ENCODE data around the gene EID3. TPM values are rescaled to one million over a fixed set of nuclear protein-coding genes. Genes with fewer than 3 reads are reported as not detected.
"Not testable (repeated sequence)": the region's sequence is repeated elsewhere in the genome, so short reads cannot be mapped to it uniquely, and the experiment has no call there.

Gene EID3
- total and polyA plus RNA-seq, 4 experiments from 2014 or later: 9.4 to 15.6 (median 11.3) TPM

DNA sequence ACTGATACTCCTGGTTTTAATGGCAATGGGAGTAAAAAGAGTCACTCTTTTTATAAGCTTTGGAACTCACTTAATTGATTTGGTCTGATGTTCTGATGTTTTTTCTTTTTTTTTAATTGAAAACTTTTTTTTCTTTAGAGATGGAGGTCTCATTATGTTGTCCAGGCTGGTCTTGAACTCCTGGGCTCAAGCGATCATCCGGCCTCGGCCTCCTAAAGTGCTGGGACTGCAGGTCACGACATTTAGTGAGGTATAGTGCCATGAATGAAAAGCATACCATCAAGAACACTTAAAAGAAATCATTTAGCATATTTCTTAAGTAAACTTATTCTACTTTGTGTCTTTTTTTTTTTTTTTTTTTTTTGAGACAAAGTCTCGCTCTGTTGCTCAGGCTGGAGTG, 12.7 kb upstream of the EID3 start:
- Histone ChIP-seq H3K36me3 (ENCODE audit: insufficient read depth, low read length) (peaks cover 13% of the 10 kb centered on the region), H3K4me1 (ENCODE audit: insufficient read depth, low read length) (peaks cover 37% of the 10 kb centered on the region), H3K9me3 (ENCODE audit: control insufficient read depth in 1 of 2, low read length in 2 of 2) (no peaks in the 10 kb centered on the region), H3K27me3 (ENCODE audit: insufficient read depth, low read length) (no peaks in the 10 kb centered on the region), H3K27ac (ENCODE audit: low read depth, low read length) (no peak overlapping the region), H3K4me3 (ENCODE audit: low read length in 2 of 2) (no peak overlapping the region)
- DNase-seq: no peak
- intact Hi-C loops (cut with micrococcal nuclease): no loop called here
- peaks cover 33 to 65% (median 41%) of the 10 kb centered on the region in 4 donors for H3K4me1 Mint-ChIP-seq
- ChIA-PET POLR2A (ENCODE audit: partially characterized antibody) (interaction anchor here (0.9 to 1.5 kb wide), 2 partner anchors 12 kb away, joined by 3 read pairs; no protein-coding TSS in a partner anchor), CTCF (ENCODE audit: partially characterized antibody) (interaction anchor here (0.6 to 2.1 kb wide), 5 partner anchors 9 to 152 kb away, joined by 3 to 10 read pairs (median 4); partner anchors contain the start of gene EID3)
- H3K27ac Mint-ChIP-seq: no peak overlapping the region
- H3K9me3 Mint-ChIP-seq: no peaks in the 10 kb centered on the region
- H3K27me3 Mint-ChIP-seq: no peaks in the 10 kb centered on the region
- no peak overlapping the region for H3K4me3 Mint-ChIP-seq
- H3K36me3 Mint-ChIP-seq: peaks cover 20 to 44% of the 10 kb centered on the region in 2 donors

DNA sequence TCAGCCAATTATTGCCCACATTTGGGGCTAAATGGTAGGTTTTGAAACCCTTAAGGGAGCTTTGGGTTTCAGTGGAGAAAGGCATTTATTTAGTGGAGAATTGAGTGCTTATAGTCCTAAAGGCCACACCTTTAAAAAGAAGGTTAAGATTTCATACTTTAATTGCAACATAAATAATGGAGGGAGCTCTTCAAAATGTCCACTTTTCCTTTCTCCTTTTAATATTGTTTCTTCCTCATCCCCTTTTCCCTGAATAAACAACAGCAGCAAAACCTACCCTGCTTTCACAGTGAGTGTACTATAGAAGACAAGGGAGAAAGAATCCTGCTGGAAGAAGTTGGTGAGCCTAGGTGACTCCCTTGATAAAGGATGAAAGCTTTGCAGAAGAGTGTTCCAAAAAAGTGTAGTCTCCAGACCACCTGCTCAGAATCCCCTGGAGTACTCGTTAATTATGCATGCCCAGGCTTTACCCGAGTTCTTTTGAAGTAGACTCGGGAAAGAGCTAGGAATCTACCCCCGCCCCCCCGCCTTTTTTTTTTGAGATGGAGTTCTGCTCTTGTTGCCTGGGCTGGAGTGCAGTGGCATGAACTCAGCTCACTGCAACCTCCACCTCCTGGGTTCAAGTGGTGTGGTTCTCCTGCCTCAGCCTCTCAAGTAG, 11.5 kb upstream of the EID3 start:
- Histone ChIP-seq H3K27ac (ENCODE audit: low read depth, low read length) (no peak overlapping the region), H3K36me3 (ENCODE audit: insufficient read depth, low read length) (peaks cover 13% of the 10 kb centered on the region), H3K4me3 (ENCODE audit: low read length in 2 of 2) (no peak overlapping the region), H3K4me1 (ENCODE audit: insufficient read depth, low read length) (peaks cover 28% of the 10 kb centered on the region), H3K27me3 (ENCODE audit: insufficient read depth, low read length) (no peaks in the 10 kb centered on the region), H3K9me3 (ENCODE audit: control insufficient read depth in 1 of 2, low read length in 2 of 2) (no peaks in the 10 kb centered on the region)
- H3K27me3 Mint-ChIP-seq: no peaks in the 10 kb centered on the region
- no peak for DNase-seq
- peaks cover 29 to 59% (median 37%) of the 10 kb centered on the region in 4 donors for H3K4me1 Mint-ChIP-seq
- POLR2A ChIA-PET (ENCODE audit: partially characterized antibody): interaction anchor here (0.5 to 1.5 kb wide), 3 partner anchors 11 to 75 kb away, joined by 3 read pairs; no protein-coding TSS in a partner anchor
- CTCF ChIA-PET (ENCODE audit: partially characterized antibody): interaction anchor here (0.5 to 2.1 kb wide), 5 partner anchors 11 to 89 kb away, joined by 3 to 6 read pairs (median 3); partner anchors contain the start of genes EID3 and TXNRD1
- H3K27ac Mint-ChIP-seq: no peak overlapping the region
- H3K36me3 Mint-ChIP-seq: peaks cover 25 to 46% of the 10 kb centered on the region in 2 donors
- intact Hi-C loops (cut with micrococcal nuclease): no loop called here
- H3K9me3 Mint-ChIP-seq: no peaks in the 10 kb centered on the region
- no peak overlapping the region for H3K4me3 Mint-ChIP-seq

DNA sequence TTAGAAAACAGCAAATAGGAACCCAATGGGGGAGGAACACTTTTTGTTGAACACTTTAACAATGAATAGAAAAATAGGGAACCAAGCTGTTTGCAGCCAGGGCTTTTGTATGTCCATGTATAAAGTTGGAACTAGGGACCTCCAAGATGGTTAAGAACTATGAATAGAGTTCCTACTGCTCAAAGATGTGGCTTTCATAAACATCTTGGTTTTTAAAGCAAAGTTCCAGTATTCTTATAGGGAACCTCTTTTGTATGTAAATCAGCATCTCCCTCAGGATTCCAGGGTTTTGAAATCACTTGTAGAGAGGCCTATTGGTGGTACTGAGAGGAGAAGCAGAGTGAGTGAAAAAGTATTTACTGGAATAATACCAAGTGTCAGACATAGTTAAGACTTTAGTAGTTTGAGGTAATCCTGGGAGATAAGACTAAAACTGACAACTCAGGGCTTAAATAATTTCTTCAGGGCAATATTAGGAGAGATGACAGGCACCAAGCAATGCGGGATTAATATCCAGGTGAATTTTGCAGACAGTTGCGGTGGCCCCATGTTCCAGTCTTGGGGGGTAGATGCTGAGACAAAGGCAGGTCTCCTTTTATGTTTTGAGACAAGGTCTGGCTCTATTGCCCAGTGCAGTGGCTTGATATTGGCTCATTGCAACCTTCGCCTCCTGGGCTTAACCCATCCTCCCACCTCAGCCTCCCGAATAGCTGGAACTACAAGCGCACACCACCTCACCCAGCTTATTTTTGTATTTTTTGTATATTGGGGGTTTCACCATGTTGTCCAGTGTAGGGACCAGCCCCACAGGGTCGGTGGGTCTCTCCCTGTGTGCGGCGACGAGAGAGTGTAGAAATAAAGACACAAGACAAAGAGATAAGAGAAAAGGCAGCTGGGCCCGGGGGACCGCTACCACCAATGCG, 10.4 kb upstream of the EID3 start:
- peaks cover 28 to 54% (median 34%) of the 10 kb centered on the region in 4 donors for H3K4me1 Mint-ChIP-seq
- POLR2A ChIA-PET (ENCODE audit: partially characterized antibody): no interaction called here
- H3K4me3 Mint-ChIP-seq: no peak overlapping the region

DNA sequence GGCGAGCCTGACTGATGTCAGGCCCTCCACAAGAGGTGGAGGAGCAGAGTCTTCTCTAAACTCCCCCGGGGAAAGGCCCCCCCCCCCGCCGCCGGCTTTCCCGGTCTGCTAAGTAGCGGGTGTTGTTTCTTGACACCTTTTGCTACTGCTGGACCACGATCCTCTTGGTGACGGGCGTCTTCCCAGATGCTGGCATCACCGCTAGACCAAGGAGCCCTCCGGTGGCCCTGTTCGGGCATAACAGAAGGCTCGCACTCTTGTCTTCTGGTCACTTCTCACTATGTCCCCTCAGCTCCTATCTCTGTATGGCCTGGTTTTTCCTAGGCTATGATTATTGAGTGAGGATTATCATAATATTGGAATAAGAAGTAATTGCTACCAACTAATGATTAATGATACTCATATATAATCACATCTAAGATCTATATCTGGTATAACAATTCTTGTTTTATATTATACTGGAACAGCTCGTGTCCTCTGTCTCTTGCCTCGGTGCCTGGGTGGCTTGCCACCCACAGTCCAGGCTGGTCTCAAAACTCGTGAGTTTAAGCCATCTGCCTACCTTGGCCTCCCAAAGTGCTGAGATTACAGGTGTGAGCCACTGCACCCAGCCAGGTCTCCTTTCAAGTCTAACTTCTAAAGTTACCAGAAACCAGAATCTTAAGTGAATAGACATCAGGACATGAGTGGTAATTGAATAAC, 9.2 kb upstream of the EID3 start:
- H3K27me3 Mint-ChIP-seq; H3K9me3 ChIP-seq (ENCODE audit: control insufficient read depth in 1 of 2, low read length in 2 of 2); H3K27ac ChIP-seq (ENCODE audit: low read depth, low read length); H3K4me3 ChIP-seq (ENCODE audit: low read length in 2 of 2); H3K9me3 Mint-ChIP-seq; H3K27ac Mint-ChIP-seq; POLR2A ChIA-PET (ENCODE audit: partially characterized antibody); intact Hi-C loops (cut with micrococcal nuclease); CTCF ChIA-PET (ENCODE audit: partially characterized antibody); DNase-seq; H3K27me3 ChIP-seq (ENCODE audit: insufficient read depth, low read length); H3K4me3 Mint-ChIP-seq: not testable (repeated sequence)
- Mint-ChIP-seq H3K36me3 (peaks cover 25 to 45% of the 10 kb centered on the region in 2 donors), H3K4me1 (peaks cover 20 to 42% (median 25%) of the 10 kb centered on the region in 4 donors)
- Histone ChIP-seq H3K36me3 (ENCODE audit: insufficient read depth, low read length) (peaks cover 13% of the 10 kb centered on the region), H3K4me1 (ENCODE audit: insufficient read depth, low read length) (peaks cover 18% of the 10 kb centered on the region)

More for the DNA sequence above, 10.4 kb upstream of the EID3 start:
- CTCF ChIA-PET (ENCODE audit: partially characterized antibody): interaction anchor here (1.0 to 2.1 kb wide), 3 partner anchors 10 to 90 kb away, joined by 3 to 6 read pairs (median 3); partner anchors contain the start of gene EID3
- no peak overlapping the region for H3K27ac ChIP-seq (ENCODE audit: low read depth, low read length)
- H3K27me3 ChIP-seq (ENCODE audit: insufficient read depth, low read length): no peaks in the 10 kb centered on the region
- no peaks in the 10 kb centered on the region for H3K9me3 ChIP-seq (ENCODE audit: control insufficient read depth in 1 of 2, low read length in 2 of 2)
- no peak for DNase-seq
- intact Hi-C loops (cut with micrococcal nuclease): no loop called here
- Mint-ChIP-seq H3K9me3 (no peaks in the 10 kb centered on the region), H3K36me3 (peaks cover 25 to 48% of the 10 kb centered on the region in 2 donors), H3K27me3 (no peaks in the 10 kb centered on the region), H3K27ac (no peak overlapping the region)
- no peak overlapping the region for H3K4me3 ChIP-seq (ENCODE audit: low read length in 2 of 2)
- H3K4me1 ChIP-seq (ENCODE audit: insufficient read depth, low read length): peaks cover 25% of the 10 kb centered on the region
- H3K36me3 ChIP-seq (ENCODE audit: insufficient read depth, low read length): peaks cover 13% of the 10 kb centered on the region

DNA sequence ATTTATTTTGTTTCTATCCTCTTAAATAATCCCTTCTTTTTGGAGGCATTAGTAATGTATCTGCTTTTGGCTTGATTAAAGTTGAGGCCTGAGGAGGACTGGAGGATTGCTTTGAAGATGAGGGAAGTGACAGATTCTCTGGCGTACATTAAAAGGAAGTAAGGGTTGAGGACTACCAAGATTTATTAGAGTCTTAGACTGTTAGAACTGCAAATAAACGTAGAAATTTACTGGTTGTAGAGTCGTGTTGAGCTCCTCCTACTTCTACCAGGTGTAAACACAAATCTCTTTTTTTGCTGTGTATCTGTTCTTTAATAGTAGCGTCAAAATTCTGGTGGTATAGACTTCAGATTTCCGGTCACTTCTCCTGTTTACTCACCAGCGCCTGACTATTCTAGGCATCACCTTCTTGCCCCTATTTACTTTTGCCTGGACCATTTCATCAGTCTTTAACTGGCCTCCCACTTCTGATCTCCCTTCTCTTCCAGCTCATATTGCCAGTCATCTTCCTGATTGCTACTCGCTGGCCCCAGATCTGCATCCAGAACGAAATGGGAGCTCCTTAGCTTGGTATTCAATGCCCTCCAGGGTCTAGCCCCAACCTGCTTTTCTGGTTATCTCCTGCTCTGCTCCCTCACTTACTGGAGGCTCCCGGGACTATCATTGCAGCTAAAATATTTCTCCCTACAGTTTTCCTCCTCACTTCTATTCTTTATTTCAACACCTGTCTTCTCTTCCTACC, 8.4 kb upstream of the EID3 start:
- CTCF ChIA-PET (ENCODE audit: partially characterized antibody): no interaction called here
- POLR2A ChIA-PET (ENCODE audit: partially characterized antibody): no interaction called here
- H3K27me3 Mint-ChIP-seq: no peaks in the 10 kb centered on the region
- Histone ChIP-seq H3K36me3 (ENCODE audit: insufficient read depth, low read length) (peaks cover 13% of the 10 kb centered on the region), H3K27me3 (ENCODE audit: insufficient read depth, low read length) (no peaks in the 10 kb centered on the region), H3K27ac (ENCODE audit: low read depth, low read length) (no peak overlapping the region), H3K9me3 (ENCODE audit: control insufficient read depth in 1 of 2, low read length in 2 of 2) (no peaks in the 10 kb centered on the region), H3K4me3 (ENCODE audit: low read length in 2 of 2) (no peak overlapping the region), H3K4me1 (ENCODE audit: insufficient read depth, low read length) (peaks cover 10% of the 10 kb centered on the region)
- H3K27ac Mint-ChIP-seq: peak overlapping the region in 4 of 7 donors; percentile 16 to 65 (median 37)
- H3K4me1 Mint-ChIP-seq: peaks cover 21 to 45% (median 28%) of the 10 kb centered on the region in 4 donors
- intact Hi-C loops (cut with micrococcal nuclease): no loop called here
- peaks cover 25 to 47% of the 10 kb centered on the region in 2 donors for H3K36me3 Mint-ChIP-seq
- no peaks in the 10 kb centered on the region for H3K9me3 Mint-ChIP-seq
- no peak for DNase-seq
- no peak overlapping the region for H3K4me3 Mint-ChIP-seq

DNA sequence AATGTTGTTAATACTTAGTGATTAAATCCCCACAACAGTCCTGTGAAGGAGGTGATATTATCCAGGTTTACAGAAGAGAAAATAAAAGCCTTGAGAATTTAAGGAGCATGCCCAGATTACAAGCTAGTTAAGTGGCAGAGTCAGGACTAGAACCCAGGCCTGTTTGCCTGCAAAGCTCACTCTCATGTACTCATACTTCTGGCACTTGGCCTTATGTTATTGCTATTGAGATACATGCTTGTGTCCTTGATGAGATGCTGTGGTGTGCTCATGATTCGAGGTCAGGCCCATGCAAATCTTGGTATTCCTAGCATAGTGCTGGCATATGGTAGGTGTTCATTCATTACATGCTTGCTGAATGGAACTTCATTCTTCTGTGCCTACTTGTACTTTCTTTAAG, 7.6 kb upstream of the EID3 start:
- ChIA-PET CTCF (ENCODE audit: partially characterized antibody) (interaction anchor here (5.8 kb wide), 1 partner anchor 8 kb away, joined by 35 read pairs; no protein-coding TSS in a partner anchor), POLR2A (ENCODE audit: partially characterized antibody) (interaction anchor here (1.7 kb wide), 1 partner anchor 8 kb away, joined by 8 read pairs; no protein-coding TSS in a partner anchor)
- peak overlapping the region in 1 of 7 donors; percentile 65 for H3K27ac Mint-ChIP-seq
- Histone ChIP-seq H3K36me3 (ENCODE audit: insufficient read depth, low read length) (peaks cover 13% of the 10 kb centered on the region), H3K9me3 (ENCODE audit: control insufficient read depth in 1 of 2, low read length in 2 of 2) (no peaks in the 10 kb centered on the region), H3K4me3 (ENCODE audit: low read length in 2 of 2) (no peak overlapping the region), H3K4me1 (ENCODE audit: insufficient read depth, low read length) (peaks cover 8% of the 10 kb centered on the region), H3K27ac (ENCODE audit: low read depth, low read length) (no peak overlapping the region), H3K27me3 (ENCODE audit: insufficient read depth, low read length) (no peaks in the 10 kb centered on the region)
- DNase-seq: no peak
- no peaks in the 10 kb centered on the region for H3K27me3 Mint-ChIP-seq
- H3K36me3 Mint-ChIP-seq: peaks cover 25 to 47% of the 10 kb centered on the region in 2 donors
- H3K9me3 Mint-ChIP-seq: no peaks in the 10 kb centered on the region
- intact Hi-C loops (cut with micrococcal nuclease): no loop called here
- no peak overlapping the region for H3K4me3 Mint-ChIP-seq
- peaks cover 23 to 54% (median 29%) of the 10 kb centered on the region in 4 donors for H3K4me1 Mint-ChIP-seq
